CD4-positive, alpha-beta T cell (primary cell): ENCODE data around the gene ZNF580. TPM values are rescaled to one million over a fixed set of nuclear protein-coding genes. Genes with fewer than 3 reads are reported as not detected.

Source experiments
- ATAC-seq: fragments of 200-7000 bp; cut with Tn5 transposase; one replicate; pipeline ENCODE4 v1.10.0; 2022; ENCODE audit warnings: mild to moderate bottlenecking; ENCODE audit not compliant: poor library complexity
- CTCF ChIA-PET: fragments of 350-600 bp; sonication (Branson Sonifier 250); formaldehyde crosslinking; loops from one replicate; lab custom pipeline; 2021; ENCODE audit warnings: antibody characterized with exemption, inconsistent platforms; lab: Charles Lee
- POLR2A ChIA-PET: fragments of 350-600 bp; sonication (Branson Sonifier 250); formaldehyde crosslinking; loops from one replicate; lab custom pipeline; 2021; ENCODE audit warnings: antibody characterized with exemption, inconsistent platforms; lab: Charles Lee
- DNase-seq, 14 experiments: peaks; one replicate each; pipeline ENCODE4 v3.0.0-alpha.2; 2013 to 2020; ENCODE audit warnings: mixed read lengths in 2 of 14
- H3K27ac ChIP-seq, 2 donors: one replicate each; pipeline versions ENCODE4 v1.5.1 to v1.7.0; 2013; ENCODE audit warnings: low read length in 2 of 2, low read depth in 1 of 2, mild to moderate bottlenecking in 1 of 2
- H3K27me3 ChIP-seq, 2 experiments: 1 replicate in 1 of 2; 2 replicates in 1 of 2; pipeline versions ENCODE4 v1.6.1 to v1.7.0; 2013; ENCODE audit warnings: low read length in 2 of 2, control low read depth in 1 of 2, mild to moderate bottlenecking in 1 of 2, moderate library complexity in 1 of 2; ENCODE audit not compliant: insufficient read depth in 2 of 2, control insufficient read depth in 1 of 2
- H3K36me3 ChIP-seq: one replicate; pipeline ENCODE4 v1.6.1; 2013; ENCODE audit warnings: low read length, control low read depth; ENCODE audit not compliant: insufficient read depth
- H3K4me1 ChIP-seq: one replicate; pipeline ENCODE4 v1.6.1; 2013; ENCODE audit warnings: low read length, control low read depth; ENCODE audit not compliant: insufficient read depth
- H3K4me3 ChIP-seq: one replicate; pipeline ENCODE4 v1.5.1; 2013; ENCODE audit warnings: mild to moderate bottlenecking, low read length, moderate library complexity
- H3K9me3 ChIP-seq, 2 experiments: 1 replicate in 1 of 2; 2 replicates in 1 of 2; pipeline versions ENCODE4 v1.6.1 to v1.7.0; 2013; ENCODE audit warnings: low read length in 2 of 2, mild to moderate bottlenecking in 2 of 2, control low read depth in 1 of 2, moderate library complexity in 1 of 2; ENCODE audit not compliant: control insufficient read depth in 1 of 2, insufficient read depth in 1 of 2
- H3K27ac Mint-ChIP-seq: one replicate; pipeline ENCODE4 v1.8.0; 2020; ENCODE audit warnings: mixed read lengths
- H3K27me3 Mint-ChIP-seq: one replicate; pipeline ENCODE4 v1.8.0; 2021; ENCODE audit warnings: mixed read lengths
- H3K36me3 Mint-ChIP-seq: one replicate; pipeline ENCODE4 v1.8.0; 2021; ENCODE audit warnings: low read depth, mixed read lengths
- H3K4me1 Mint-ChIP-seq: one replicate; pipeline ENCODE4 v1.8.0; 2021; ENCODE audit warnings: low read depth, mixed read lengths
- H3K4me3 Mint-ChIP-seq: one replicate; pipeline ENCODE4 v1.8.0; 2020; ENCODE audit warnings: mild to moderate bottlenecking, mixed read lengths
- H3K9me3 Mint-ChIP-seq: one replicate; pipeline ENCODE4 v1.8.0; 2020; ENCODE audit warnings: mixed read lengths
- CTCF ChIP-seq: fragments of 200-600 bp; IDR thresholded peaks from one replicate; pipeline ENCODE4 v1.8.0; 2022; ENCODE audit warnings: antibody characterized with exemption, mild to moderate bottlenecking
- intact Hi-C, 2 experiments: fragments of 100-400 bp; cut with DNase I in 1 of 2; cut with micrococcal nuclease in 1 of 2; formaldehyde crosslinking; loops; one replicate each; pipeline versions ENCODE4 v1.15.1 to v1.9.0; 2023 to 2025; cut with DNase I, micrococcal nuclease
- total RNA-seq, 174 experiments: library from RNA in 2 of 174; stranded (reverse) in 2 of 174; gene quantifications; one replicate each; pipeline ENCODE4 v1.2.3 and lab custom pipeline; 2021 to 2026

ZNF580 gene
- total RNA-seq, 2 experiments from 2014 or later = 45.2 to 46.6 TPM

- Mint-ChIP-seq H3K4me1 (peaks cover 60% of the 10 kb centered on the region), H3K27ac (peak overlapping the region; percentile 88), H3K36me3 (peaks cover 26% of the 10 kb centered on the region), H3K27me3 (no peaks in the 10 kb centered on the region), H3K9me3 (peaks cover 3% of the 10 kb centered on the region), H3K4me3 (peak overlapping the region; percentile 89)
- H3K4me1 ChIP-seq = peaks cover 76% of the 10 kb centered on the region
- ATAC-seq = no peak
- H3K27me3 ChIP-seq = no peaks in the 10 kb centered on the region
- TF ChIP-seq CTCF = no peak
- H3K27ac ChIP-seq = peak overlapping the region; percentile 71 to 78
- H3K36me3 ChIP-seq = peaks cover 15% of the 10 kb centered on the region
- peak overlapping the region; percentile 78 for H3K4me3 ChIP-seq
- peak in 6 of 14 experiments; percentile 27 to 59 (median 38) for DNase-seq
- H3K9me3 ChIP-seq = peaks cover 0 to 5% of the 10 kb centered on the region in 2 experiments
- ChIA-PET POLR2A (interaction anchor here (0.6 to 3.0 kb wide), 15 partner anchors 8 to 525 kb away, joined by 3 to 30 read pairs (median 4); partner anchors contain the start of genes FIZ1, PPP1R12C, U2AF2 and ZNF524), CTCF (interaction anchor here (1.9 kb wide), 2 partner anchors 11 kb away, joined by 16 read pairs; no protein-coding TSS in a partner anchor)
- intact Hi-C loops = loop anchor here in 1 of 2 experiments (5.0 kb wide), 2 partner anchors 45 to 255 kb away; partner anchors contain the start of genes FIZ1 and RPL28
These were observed 1.6 kb downstream of the ZNF580 start for GRCh38 chr19:55642153-55643002.

- Histone ChIP-seq H3K4me3 (peak within 1 kb of the TSS; percentile 78), H3K27me3 (no peaks in the 10 kb centered on the region), H3K9me3 (peaks cover 0 to 5% of the 10 kb centered on the region in 2 experiments), H3K27ac (peak within 1 kb of the TSS; percentile 71 to 78), H3K4me1 (peaks cover 76% of the 10 kb centered on the region), H3K36me3 (peaks cover 15% of the 10 kb centered on the region)
- CTCF ChIA-PET = interaction anchor here (1.9 kb wide), 2 partner anchors 10 to 12 kb away, joined by 16 read pairs; no protein-coding TSS in a partner anchor
- POLR2A ChIA-PET = interaction anchor here (0.6 to 3.0 kb wide), 13 partner anchors 8 to 526 kb away, joined by 3 to 30 read pairs (median 5); partner anchors contain the start of genes FIZ1, PPP1R12C, U2AF2 and ZNF524
- intact Hi-C loops = loop anchor here in 1 of 2 experiments (5.0 kb wide), 2 partner anchors 46 to 256 kb away; partner anchors contain the start of genes FIZ1 and RPL28
- peak within 1 kb of the TSS; percentile 89 for H3K4me3 Mint-ChIP-seq
- H3K27ac Mint-ChIP-seq = peak within 1 kb of the TSS; percentile 88
- peaks cover 56% of the 10 kb centered on the region for H3K4me1 Mint-ChIP-seq
- H3K27me3 Mint-ChIP-seq = no peaks in the 10 kb centered on the region
- peaks cover 3% of the 10 kb centered on the region for H3K9me3 Mint-ChIP-seq
- peaks cover 20% of the 10 kb centered on the region for H3K36me3 Mint-ChIP-seq
- peak; percentile 54 for ATAC-seq
- TF ChIP-seq CTCF = no peak
- DNase-seq = peak; percentile 63 to 92 (median 74)
These were observed 2.4 kb downstream of the ZNF580 start, which contains the start of gene ZNF581 for GRCh38 chr19:55643003-55643886. Gene ZNF581, plus strand, starts transcription at chr19:55643649. Its CDS starts 923 bp downstream, at chr19:55644572.

- Histone ChIP-seq H3K27me3 (no peaks in the 10 kb centered on the region), H3K9me3 (peaks cover 0 to 5% of the 10 kb centered on the region in 2 experiments), H3K4me1 (peaks cover 77% of the 10 kb centered on the region), H3K36me3 (peaks cover 12% of the 10 kb centered on the region), H3K27ac (peak overlapping the region; percentile 71 to 78), H3K4me3 (peak overlapping the region; percentile 78)
- ATAC-seq (no peak), DNase-seq (no peak)
- peaks cover 3% of the 10 kb centered on the region for H3K9me3 Mint-ChIP-seq
- intact Hi-C loops = loop anchor here in 1 of 2 experiments (5.0 kb wide), 2 partner anchors 47 to 257 kb away; partner anchors contain the start of genes FIZ1 and RPL28
- TF ChIP-seq CTCF = no peak
- H3K27me3 Mint-ChIP-seq = no peaks in the 10 kb centered on the region
- peak overlapping the region; percentile 88 for H3K27ac Mint-ChIP-seq
- POLR2A ChIA-PET = interaction anchor here (1.5 to 3.0 kb wide), 4 partner anchors 9 to 38 kb away, joined by 3 to 24 read pairs (median 12); partner anchors contain the start of genes U2AF2, ZNF784 and ZNF865
- CTCF ChIA-PET = no interaction called here
- peaks cover 54% of the 10 kb centered on the region for H3K4me1 Mint-ChIP-seq
- H3K36me3 Mint-ChIP-seq = peaks cover 20% of the 10 kb centered on the region
- H3K4me3 Mint-ChIP-seq = peak overlapping the region; percentile 89
These were observed 3.0 kb downstream of the ZNF580 start for GRCh38 chr19:55643887-55644176.
